Measurements from ENCODE around the gene CILP.

- no peak for TF ChIP-seq CTCF (IDR thresholded peaks at IDR 0.05 in 4 of 5, conservative IDR thresholded peaks at IDR 0.05 in 1 of 5)
- no peak for TF ChIP-seq POLR2A (IDR thresholded peaks at IDR 0.05)
Measured at GRCh38 chr15:65208647-65209046, 2.6 kb downstream of the CILP start.

Measured in gastrocnemius medialis (tissue), 4 donors.